K562 (cell line): Measurements from ENCODE around the gene OTUD5. TPM values are rescaled to one million over a fixed set of nuclear protein-coding genes. Genes with fewer than 3 reads are reported as not detected.

Source experiments
- ATF1 ChIP-seq, 2 experiments: fragments of 450-650 bp in 1 of 2; IDR thresholded peaks; 2 replicates each; pipeline ENCODE4 v1.6.1; 2016; ENCODE audit warnings: missing compliant biosample characterization in 1 of 2, missing genetic modification characterization in 1 of 2
- ATF4 ChIP-seq: fragments of 450-650 bp; formaldehyde crosslinking; IDR thresholded peaks from 2 replicates; pipeline ENCODE4 v1.4.0; 2022; ENCODE audit warnings: mild to moderate bottlenecking, moderate library complexity
- CBFA2T3 ChIP-seq: fragments of 450-650 bp; IDR thresholded peaks from 2 replicates; pipeline ENCODE4 v1.6.1; 2017
- CBX1 ChIP-seq: sonication (generic); IDR thresholded peaks from 2 replicates; pipeline ENCODE4 v1.6.1; 2016; ENCODE audit warnings: antibody characterized with exemption, low read depth, mild to moderate bottlenecking
- OTX1 ChIP-seq: fragments of 450-650 bp; formaldehyde crosslinking; IDR thresholded peaks from 2 replicates; pipeline ENCODE4 v1.4.0; 2022; ENCODE audit warnings: mild to moderate bottlenecking
- POLR2B ChIP-seq: fragments of 450-650 bp; IDR thresholded peaks from 2 replicates; pipeline ENCODE4 v1.6.1; 2018; ENCODE audit warnings: low read depth; ENCODE audit not compliant: partially characterized antibody
- SUPT5H ChIP-seq: fragments of 450-650 bp; IDR thresholded peaks from 2 replicates; pipeline ENCODE4 v1.6.1; 2016
- THRB ChIP-seq: fragments of 450-650 bp; formaldehyde crosslinking; conservative IDR thresholded peaks from 2 replicates; pipeline ENCODE4 v1.4.0; 2022; ENCODE audit warnings: mild to moderate bottlenecking, missing genetic modification characterization
- ZFP36 ChIP-seq: fragments of 150-350 bp; IDR thresholded peaks from 2 replicates; pipeline ENCODE4 v1.6.1; 2018; ENCODE audit warnings: low read length, low read depth; ENCODE audit not compliant: partially characterized antibody
- polyA plus RNA-seq, 8 experiments: library from polyadenylated mRNA; depleted of rRNA in 4 of 8; stranded (reverse) in 5 of 8; unstranded in 3 of 8; fragments of >200 nt; fragmentation: Nextera tagmentation in 2 of 8; fragmentation: Illumina TruSeq in 1 of 8; extraction: Ambion mirVana in 2 of 8; extraction: Trizol in 1 of 8; gene quantifications; 2 replicates each; pipeline versions ENCODE4 v1.2.1 to v1.2.3, GENCODE V29; 2011 to 2014; ENCODE audit warnings: inconsistent platforms in 1 of 8, missing spikeins in 1 of 8
- total RNA-seq, 7 experiments: library from RNA; depleted of rRNA in 6 of 7; stranded (reverse); fragments of >200 nt in 6 of 7; fragmentation: Illumina TruSeq in 2 of 7; extraction: Trizol in 2 of 7; gene quantifications; 2 replicates each; pipeline versions ENCODE4 v1.2.1 to v1.2.3, GENCODE V29; 2011 to 2021; ENCODE audit warnings: low replicate concordance in 1 of 7
- TF ChIP-seq, protein P1 (sequence below): fragments of 450-650 bp; IDR thresholded peaks from 2 replicates; pipeline ENCODE4 v1.7.1; 2018; ENCODE audit warnings: mild to moderate bottlenecking, low read depth; ENCODE audit not compliant: partially characterized antibody
- TF ChIP-seq, protein P2 (sequence below): fragments of 250-450 bp; sonication (Bioruptor Pico); IDR thresholded peaks from 2 replicates; pipeline ENCODE4 v1.5.0; 2020; ENCODE audit warnings: mild to moderate bottlenecking, borderline replicate concordance
- TF ChIP-seq, protein P3 (sequence below): sonication (generic); formaldehyde crosslinking; IDR thresholded peaks from 2 replicates; pipeline ENCODE4 v1.8.0; 2023; ENCODE audit warnings: mild to moderate bottlenecking, missing genetic modification reagents

The OTUD5 gene
- total and polyA plus RNA-seq, 9 of the 15 experiments (the other 6 are each of a cell fraction or from before 2014, with no cell fraction given): 3.6 to 102 (median 59.0) TPM

GRCh38 chrX:48911412-48912182 is 45.8 kb downstream of the OTUD5 start, which contains the start of gene SLC35A2 (continued):
- TF ChIP-seq, protein P1, sequence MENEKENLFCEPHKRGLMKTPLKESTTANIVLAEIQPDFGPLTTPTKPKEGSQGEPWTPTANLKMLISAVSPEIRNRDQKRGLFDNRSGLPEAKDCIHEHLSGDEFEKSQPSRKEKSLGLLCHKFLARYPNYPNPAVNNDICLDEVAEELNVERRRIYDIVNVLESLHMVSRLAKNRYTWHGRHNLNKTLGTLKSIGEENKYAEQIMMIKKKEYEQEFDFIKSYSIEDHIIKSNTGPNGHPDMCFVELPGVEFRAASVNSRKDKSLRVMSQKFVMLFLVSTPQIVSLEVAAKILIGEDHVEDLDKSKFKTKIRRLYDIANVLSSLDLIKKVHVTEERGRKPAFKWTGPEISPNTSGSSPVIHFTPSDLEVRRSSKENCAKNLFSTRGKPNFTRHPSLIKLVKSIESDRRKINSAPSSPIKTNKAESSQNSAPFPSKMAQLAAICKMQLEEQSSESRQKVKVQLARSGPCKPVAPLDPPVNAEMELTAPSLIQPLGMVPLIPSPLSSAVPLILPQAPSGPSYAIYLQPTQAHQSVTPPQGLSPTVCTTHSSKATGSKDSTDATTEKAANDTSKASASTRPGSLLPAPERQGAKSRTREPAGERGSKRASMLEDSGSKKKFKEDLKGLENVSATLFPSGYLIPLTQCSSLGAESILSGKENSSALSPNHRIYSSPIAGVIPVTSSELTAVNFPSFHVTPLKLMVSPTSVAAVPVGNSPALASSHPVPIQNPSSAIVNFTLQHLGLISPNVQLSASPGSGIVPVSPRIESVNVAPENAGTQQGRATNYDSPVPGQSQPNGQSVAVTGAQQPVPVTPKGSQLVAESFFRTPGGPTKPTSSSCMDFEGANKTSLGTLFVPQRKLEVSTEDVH: peak; percentile 91
- TF ChIP-seq ZFP36 (no peak), POLR2B (peak; percentile 82), ATF1 (CRISPR knock-in tag; IDR thresholded peaks at IDR 0.05) (no peak), ATF1 (tag; IDR thresholded peaks at IDR 0.05) (peak; percentile 95), THRB (CRISPR knock-in tag) (no peak), SUPT5H (peak; percentile 85), OTX1 (CRISPR knock-in tag) (peak; percentile 70; the same call in 1 of the 2 replicates), CBFA2T3 (0 out of 2 replicates have a peak, but pooled peaks have one; percentile 17), ATF4 (CRISPR knock-in tag) (peak; percentile 10; the same call in 1 of the 2 replicates), CBX1 (peak; percentile 80; the same call in 1 of the 2 replicates)
- TF ChIP-seq, protein P2, sequence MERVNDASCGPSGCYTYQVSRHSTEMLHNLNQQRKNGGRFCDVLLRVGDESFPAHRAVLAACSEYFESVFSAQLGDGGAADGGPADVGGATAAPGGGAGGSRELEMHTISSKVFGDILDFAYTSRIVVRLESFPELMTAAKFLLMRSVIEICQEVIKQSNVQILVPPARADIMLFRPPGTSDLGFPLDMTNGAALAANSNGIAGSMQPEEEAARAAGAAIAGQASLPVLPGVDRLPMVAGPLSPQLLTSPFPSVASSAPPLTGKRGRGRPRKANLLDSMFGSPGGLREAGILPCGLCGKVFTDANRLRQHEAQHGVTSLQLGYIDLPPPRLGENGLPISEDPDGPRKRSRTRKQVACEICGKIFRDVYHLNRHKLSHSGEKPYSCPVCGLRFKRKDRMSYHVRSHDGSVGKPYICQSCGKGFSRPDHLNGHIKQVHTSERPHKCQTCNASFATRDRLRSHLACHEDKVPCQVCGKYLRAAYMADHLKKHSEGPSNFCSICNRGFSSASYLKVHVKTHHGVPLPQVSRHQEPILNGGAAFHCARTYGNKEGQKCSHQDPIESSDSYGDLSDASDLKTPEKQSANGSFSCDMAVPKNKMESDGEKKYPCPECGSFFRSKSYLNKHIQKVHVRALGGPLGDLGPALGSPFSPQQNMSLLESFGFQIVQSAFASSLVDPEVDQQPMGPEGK: peak; percentile 93
- TF ChIP-seq, protein P3, sequence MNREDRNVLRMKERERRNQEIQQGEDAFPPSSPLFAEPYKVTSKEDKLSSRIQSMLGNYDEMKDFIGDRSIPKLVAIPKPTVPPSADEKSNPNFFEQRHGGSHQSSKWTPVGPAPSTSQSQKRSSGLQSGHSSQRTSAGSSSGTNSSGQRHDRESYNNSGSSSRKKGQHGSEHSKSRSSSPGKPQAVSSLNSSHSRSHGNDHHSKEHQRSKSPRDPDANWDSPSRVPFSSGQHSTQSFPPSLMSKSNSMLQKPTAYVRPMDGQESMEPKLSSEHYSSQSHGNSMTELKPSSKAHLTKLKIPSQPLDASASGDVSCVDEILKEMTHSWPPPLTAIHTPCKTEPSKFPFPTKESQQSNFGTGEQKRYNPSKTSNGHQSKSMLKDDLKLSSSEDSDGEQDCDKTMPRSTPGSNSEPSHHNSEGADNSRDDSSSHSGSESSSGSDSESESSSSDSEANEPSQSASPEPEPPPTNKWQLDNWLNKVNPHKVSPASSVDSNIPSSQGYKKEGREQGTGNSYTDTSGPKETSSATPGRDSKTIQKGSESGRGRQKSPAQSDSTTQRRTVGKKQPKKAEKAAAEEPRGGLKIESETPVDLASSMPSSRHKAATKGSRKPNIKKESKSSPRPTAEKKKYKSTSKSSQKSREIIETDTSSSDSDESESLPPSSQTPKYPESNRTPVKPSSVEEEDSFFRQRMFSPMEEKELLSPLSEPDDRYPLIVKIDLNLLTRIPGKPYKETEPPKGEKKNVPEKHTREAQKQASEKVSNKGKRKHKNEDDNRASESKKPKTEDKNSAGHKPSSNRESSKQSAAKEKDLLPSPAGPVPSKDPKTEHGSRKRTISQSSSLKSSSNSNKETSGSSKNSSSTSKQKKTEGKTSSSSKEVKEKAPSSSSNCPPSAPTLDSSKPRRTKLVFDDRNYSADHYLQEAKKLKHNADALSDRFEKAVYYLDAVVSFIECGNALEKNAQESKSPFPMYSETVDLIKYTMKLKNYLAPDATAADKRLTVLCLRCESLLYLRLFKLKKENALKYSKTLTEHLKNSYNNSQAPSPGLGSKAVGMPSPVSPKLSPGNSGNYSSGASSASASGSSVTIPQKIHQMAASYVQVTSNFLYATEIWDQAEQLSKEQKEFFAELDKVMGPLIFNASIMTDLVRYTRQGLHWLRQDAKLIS: 0 out of 2 replicates have a peak, but pooled peaks have one; percentile 17
- TF ChIP-seq, all 486 proteins: peak for 131
